ENCODE results near the gene EAPP.
"Not testable (repeated sequence)": the region's sequence is repeated elsewhere in the genome, so short reads cannot be mapped to it uniquely, and the experiment has no call there.

Gene EAPP

DNA sequence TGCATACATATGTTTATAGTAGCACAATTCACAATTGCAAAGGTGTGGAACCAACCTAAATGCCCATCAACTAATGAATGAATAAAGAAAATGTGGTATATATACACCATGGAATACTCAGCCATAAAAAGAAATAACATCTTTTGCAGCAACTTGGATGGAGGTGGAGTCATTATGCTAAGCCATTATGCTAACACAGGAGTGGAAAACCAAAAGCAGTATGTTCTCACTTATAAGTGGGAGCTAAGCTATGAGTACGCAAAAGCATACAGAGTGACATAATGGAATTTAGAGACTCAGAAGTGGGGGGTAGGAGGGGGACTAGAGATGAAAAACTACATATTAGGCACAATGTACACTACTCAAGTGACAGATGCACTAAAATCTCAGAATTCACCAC is 61.2 kb downstream of the EAPP start:
- DNase-seq = no peak

DNA sequence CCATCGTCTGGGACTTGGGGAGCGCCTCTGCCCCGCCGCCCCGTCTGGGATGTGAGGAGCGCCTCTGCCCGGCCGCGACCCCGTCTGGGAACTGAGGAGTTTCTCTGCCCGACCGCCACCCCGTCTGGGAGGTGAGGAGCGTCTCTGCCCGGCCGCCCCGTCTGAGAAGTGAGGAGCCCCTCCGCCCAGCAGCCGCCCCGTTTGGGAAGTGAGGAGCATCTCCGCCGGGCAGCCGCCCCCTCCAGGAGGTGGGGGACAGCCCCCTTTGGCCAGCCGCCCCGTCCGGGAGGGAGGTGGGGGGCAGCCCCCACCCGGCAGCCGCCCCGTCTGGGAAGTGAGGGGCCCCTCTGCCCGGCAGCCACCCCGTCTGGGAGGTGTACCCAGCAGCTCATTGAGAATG is 63.5 kb downstream of the EAPP start:
- DNase-seq = not testable (repeated sequence)

DNA sequence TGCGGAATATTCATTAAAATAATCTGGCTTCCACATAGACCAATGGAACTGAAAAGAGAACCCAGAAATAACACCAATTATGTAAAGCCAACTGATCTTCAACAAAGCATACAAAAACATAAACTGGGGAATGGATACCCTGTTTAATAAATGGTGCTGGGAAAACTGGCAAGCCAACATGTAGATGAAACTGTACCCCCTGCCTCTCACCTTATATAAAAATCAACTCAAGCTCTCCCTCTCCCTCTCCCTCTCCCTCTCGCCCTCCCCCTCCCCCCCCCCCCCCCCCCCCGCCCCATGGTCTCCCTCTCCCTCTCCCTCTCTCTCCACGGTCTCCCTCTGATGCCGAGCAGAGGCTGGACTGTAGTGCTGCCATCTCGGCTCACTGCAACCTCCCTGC is 64.3 kb downstream of the EAPP start:
- DNase-seq = no peak

DNA sequence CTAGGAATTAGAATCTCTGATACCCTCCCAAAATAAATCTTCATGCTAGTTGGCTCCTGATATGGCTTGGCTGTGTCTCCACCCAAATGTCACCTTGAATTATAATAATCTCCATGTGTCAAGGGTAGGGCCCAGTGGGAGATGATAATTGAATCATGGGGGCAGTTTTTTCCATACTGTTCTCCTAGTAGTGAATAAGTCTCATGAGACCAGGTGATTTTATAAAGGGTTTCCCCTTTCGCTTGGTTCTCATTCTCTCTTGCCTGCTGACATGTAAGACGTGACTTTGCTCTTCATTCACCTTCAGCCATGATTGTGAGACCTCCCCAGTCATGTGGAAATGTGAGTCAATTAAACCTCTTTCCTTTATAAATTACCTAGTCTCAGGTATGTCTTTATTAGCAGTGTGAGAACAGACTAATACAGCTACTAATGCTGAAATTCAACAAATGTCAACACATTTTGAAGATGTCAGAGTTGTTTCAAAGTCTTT is 65.3 kb downstream of the EAPP start:
- no peak for DNase-seq

DNA sequence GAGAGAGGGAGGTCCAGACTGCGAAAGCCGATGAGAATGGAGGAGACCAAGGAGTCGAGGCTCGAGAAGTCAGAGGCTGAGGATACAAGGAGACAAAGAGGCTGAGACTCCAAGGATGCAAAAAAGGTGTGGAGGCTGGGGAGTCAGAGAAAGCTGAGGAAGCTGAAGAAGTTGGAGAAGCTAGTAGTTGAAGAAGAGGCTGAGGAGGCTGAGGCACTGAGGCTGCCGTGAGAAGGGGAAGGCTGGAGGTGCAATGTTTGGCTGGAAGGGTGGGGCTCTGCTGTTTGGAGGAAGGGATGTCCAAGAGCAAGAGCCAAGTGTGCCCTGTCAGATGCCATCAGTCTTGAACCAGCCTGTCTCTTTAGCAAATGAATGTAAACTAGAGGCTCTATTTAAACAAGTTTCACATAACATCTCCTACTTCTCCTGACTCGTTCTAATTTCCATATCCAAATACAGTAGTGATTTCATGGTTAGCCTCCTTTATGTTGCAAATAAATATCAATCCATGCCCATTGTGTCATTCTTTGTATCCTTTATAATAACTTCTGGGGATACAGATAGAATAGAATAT is 66.7 kb downstream of the EAPP start:
- DNase-seq = no peak

DNA sequence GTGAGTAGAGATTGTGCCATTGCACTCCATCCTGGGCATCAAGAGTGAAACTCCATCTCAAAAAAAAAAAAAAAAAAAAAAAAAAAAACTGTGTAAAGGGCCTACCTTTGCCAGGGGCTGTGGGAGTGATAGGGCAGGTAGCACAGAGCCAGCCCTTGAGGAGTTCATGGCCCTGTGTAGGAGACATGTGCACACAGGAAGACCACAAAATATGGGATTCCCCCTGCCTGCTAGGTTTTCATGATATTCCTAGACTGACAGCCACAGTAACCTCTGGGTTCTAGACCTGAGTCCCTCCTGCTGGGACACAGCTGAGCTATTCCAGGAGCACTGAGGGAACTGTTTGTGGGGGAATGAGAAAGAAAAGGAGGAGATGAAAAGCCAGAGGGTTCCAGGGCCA is 69.2 kb downstream of the EAPP start:
- DNase-seq = no peak

DNA sequence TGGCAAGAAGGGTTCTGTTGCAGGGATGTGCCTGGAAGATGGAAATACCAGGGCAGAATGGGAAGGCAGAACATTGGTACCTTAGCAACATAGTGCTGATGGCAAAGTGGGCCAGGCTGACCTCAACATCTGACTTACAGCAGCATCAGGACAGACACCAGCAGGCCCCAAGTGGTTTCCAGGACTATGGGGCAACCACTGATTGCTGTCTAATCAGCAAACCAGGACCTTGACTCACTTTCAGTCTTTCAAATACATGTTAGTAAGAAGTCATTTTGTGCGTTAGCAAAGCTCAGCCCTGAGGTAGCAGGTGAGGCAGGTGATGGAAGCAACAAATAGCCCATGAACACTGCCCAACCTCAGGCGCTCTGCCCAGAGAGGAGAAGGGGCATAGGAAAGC is 72.8 kb downstream of the EAPP start:
- no peak for DNase-seq
